Jurkat, Clone E6-1 (cell line): ENCODE data around the gene TRIM44.
"Not testable (repeated sequence)": the region's sequence is repeated elsewhere in the genome, so short reads cannot be mapped to it uniquely, and the experiment has no call there.

Experiments used
- DNase-seq: peaks from one replicate; pipeline ENCODE4 v3.0.0-alpha.2; 2011; ENCODE audit warnings: low read depth, low spot score
- H3K4me3 ChIP-seq: 2 replicates; pipeline ENCODE4 v1.5.1; 2011; ENCODE audit warnings: mild to moderate bottlenecking, low read length, control low read depth, moderate library complexity

The TRIM44 gene

DNA sequence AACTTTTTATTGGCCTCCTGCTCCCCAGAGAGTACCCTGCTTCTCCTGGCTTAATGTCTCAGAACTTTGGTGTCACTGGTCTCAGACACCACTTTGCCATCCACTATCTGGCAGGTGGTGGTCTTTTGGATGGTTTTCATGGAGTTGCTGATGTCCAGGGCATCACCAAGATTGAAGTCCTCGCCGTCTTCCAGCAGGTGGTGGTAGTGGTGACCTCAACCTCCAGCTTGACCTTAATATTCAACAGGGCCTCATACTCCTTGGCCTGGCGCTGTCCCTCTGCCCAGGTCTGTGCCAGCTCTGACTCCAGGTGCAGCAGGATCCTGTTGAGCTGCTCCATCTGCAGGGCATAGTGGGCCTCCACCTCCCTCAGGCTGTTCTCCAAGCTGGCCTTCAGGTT is 197.6 kb downstream of the TRIM44 start:
- not testable (repeated sequence) for DNase-seq, H3K4me3 ChIP-seq

- DNase-seq, result no peak
- no peak overlapping the region for H3K4me3 ChIP-seq
Observed at GRCh38 chr11:35861191-35861590, 198.6 kb downstream of the TRIM44 start.

GRCh38 chr11:35862666-35863065 is 200.1 kb downstream of the TRIM44 start:
- H3K4me3 ChIP-seq, result no peak overlapping the region
- no peak for DNase-seq

- no peak for DNase-seq
- no peak overlapping the region for H3K4me3 ChIP-seq
Observed at GRCh38 chr11:35864131-35864530, 201.6 kb downstream of the TRIM44 start.

DNA sequence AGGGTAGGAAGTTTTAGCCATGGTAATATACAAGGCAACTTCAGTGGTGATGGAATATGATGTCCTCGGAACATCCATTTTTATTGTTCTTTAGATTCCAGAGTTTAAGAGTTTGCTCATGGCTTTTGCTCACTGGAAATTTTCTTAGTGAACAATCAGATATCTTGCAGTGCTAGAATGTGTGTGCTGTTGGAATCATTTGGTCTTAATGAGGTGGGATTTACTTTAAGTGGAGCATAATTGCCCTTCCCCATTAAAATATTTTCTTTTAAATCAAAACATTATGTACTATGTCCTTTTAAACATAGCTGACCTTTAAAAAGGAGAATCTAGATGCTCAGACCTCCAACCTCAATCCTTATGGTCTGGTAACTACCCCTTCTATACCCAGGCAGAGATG is 204.0 kb downstream of the TRIM44 start:
- H3K4me3 ChIP-seq, result no peak overlapping the region
- DNase-seq, result no peak
